CD14-positive monocyte (primary cell): Measurements from ENCODE around the gene GRIK4. TPM values are rescaled to one million over a fixed set of nuclear protein-coding genes. Genes with fewer than 3 reads are reported as not detected.
A peak's percentile ranks its signal among the peaks of the same experiment; 100 is the strongest.

Source experiments
- DNase-seq, 3 donors: peaks; one replicate each; pipeline ENCODE4 v3.0.0-alpha.2; 2011 to 2022
- H2AFZ ChIP-seq: 2 replicates; pipeline ENCODE4 v1.6.0; 2012; ENCODE audit warnings: mild to moderate bottlenecking, low read depth, low read length, inconsistent platforms; ENCODE audit not compliant: insufficient read depth, poor library complexity, severe bottlenecking
- H3K27ac ChIP-seq, 2 donors: 1 replicate in 1 of 2; 2 replicates in 1 of 2; pipeline ENCODE4 v1.5.1; 2012 to 2013; ENCODE audit warnings: low read length in 2 of 2, control low read depth in 1 of 2, inconsistent platforms in 1 of 2, low read depth in 1 of 2, mild to moderate bottlenecking in 1 of 2
- H3K27me3 ChIP-seq, 2 donors: one replicate each; pipeline versions ENCODE4 v1.6.0 to v1.6.1; 2011 to 2013; ENCODE audit warnings: low read length in 2 of 2; ENCODE audit not compliant: control insufficient read depth in 2 of 2, insufficient read depth in 2 of 2
- H3K36me3 ChIP-seq, 2 donors: replicated peaks in 1 of 2; 1 replicate in 1 of 2; 2 replicates in 1 of 2; pipeline versions ENCODE4 v1.5.1 to v1.6.1; 2012 to 2013; ENCODE audit warnings: low read length in 2 of 2, control low read depth in 1 of 2, inconsistent platforms in 1 of 2, mild to moderate bottlenecking in 1 of 2; ENCODE audit not compliant: insufficient read depth in 2 of 2, control insufficient read depth in 1 of 2
- H3K4me1 ChIP-seq, 2 donors: 1 replicate in 1 of 2; 2 replicates in 1 of 2; pipeline versions ENCODE4 v1.5.1 to v1.6.1; 2012 to 2013; ENCODE audit warnings: low read length in 2 of 2, control low read depth in 1 of 2, inconsistent platforms in 1 of 2, mild to moderate bottlenecking in 1 of 2, moderate library complexity in 1 of 2; ENCODE audit not compliant: insufficient read depth in 2 of 2, control insufficient read depth in 1 of 2
- H3K4me2 ChIP-seq: replicated peaks from 2 replicates; pipeline ENCODE3; 2012; ENCODE audit warnings: low read length, moderate library complexity, mild to moderate bottlenecking; ENCODE audit not compliant: poor library complexity, severe bottlenecking; ENCODE audit errors: extremely low read depth
- H3K4me3 ChIP-seq, 3 experiments: fragments of 200-600 bp in 1 of 3; sonication (generic) in 1 of 3; replicated peaks in 1 of 3; 1 replicate in 2 of 3; 2 replicates in 1 of 3; pipeline ENCODE4 v1.5.1; 2011 to 2013; ENCODE audit warnings: low read length in 3 of 3, mild to moderate bottlenecking in 3 of 3, control low read depth in 2 of 3, low read depth in 2 of 3, inconsistent platforms in 1 of 3, moderate library complexity in 1 of 3
- H3K79me2 ChIP-seq: 2 replicates; pipeline ENCODE4 v1.6.0; 2012; ENCODE audit warnings: mild to moderate bottlenecking, control low read depth, inconsistent platforms, low read length, moderate library complexity; ENCODE audit not compliant: insufficient read depth
- H3K9ac ChIP-seq: 2 replicates; pipeline ENCODE4 v1.6.0; 2017; ENCODE audit warnings: low read length, mild to moderate bottlenecking; ENCODE audit not compliant: insufficient read depth, poor library complexity, severe bottlenecking
- H3K9me3 ChIP-seq, 2 donors: replicated peaks in 1 of 2; 1 replicate in 1 of 2; 2 replicates in 1 of 2; pipeline versions ENCODE4 v1.5.1 to v1.6.1; 2012 to 2013; ENCODE audit warnings: low read length in 2 of 2, control low read depth in 1 of 2; ENCODE audit not compliant: control insufficient read depth in 1 of 2, insufficient read depth in 1 of 2
- H4K20me1 ChIP-seq: 2 replicates; pipeline ENCODE4 v1.6.0; 2012; ENCODE audit warnings: mild to moderate bottlenecking, low read length, control low read depth, moderate library complexity; ENCODE audit not compliant: insufficient read depth
- H3K27ac Mint-ChIP-seq, 7 donors: one replicate each; pipeline ENCODE4 v1.8.0; 2020; ENCODE audit warnings: mild to moderate bottlenecking in 7 of 7, mixed read lengths in 7 of 7, moderate library complexity in 6 of 7, inconsistent platforms in 2 of 7
- H3K27me3 Mint-ChIP-seq, 3 donors: one replicate each; pipeline ENCODE4 v1.8.0; 2021 to 2022; ENCODE audit warnings: low read depth in 3 of 3, mild to moderate bottlenecking in 3 of 3, mixed read lengths in 3 of 3, moderate library complexity in 3 of 3, inconsistent platforms in 1 of 3
- H3K36me3 Mint-ChIP-seq, 2 donors: one replicate each; pipeline ENCODE4 v1.8.0; 2020; ENCODE audit warnings: mixed read lengths in 2 of 2, inconsistent platforms in 1 of 2, mild to moderate bottlenecking in 1 of 2
- H3K4me1 Mint-ChIP-seq: one replicate; pipeline ENCODE4 v1.8.0; 2020; ENCODE audit warnings: mild to moderate bottlenecking, mixed read lengths
- H3K4me3 Mint-ChIP-seq, 2 donors: one replicate each; pipeline ENCODE4 v1.8.0; 2020; ENCODE audit warnings: mild to moderate bottlenecking in 2 of 2, mixed read lengths in 2 of 2, moderate library complexity in 1 of 2
- H3K9me3 Mint-ChIP-seq, 7 donors: one replicate each; pipeline ENCODE4 v1.8.0; 2020 to 2022; ENCODE audit warnings: mixed read lengths in 7 of 7, mild to moderate bottlenecking in 6 of 7, moderate library complexity in 6 of 7, inconsistent platforms in 2 of 7
- CTCF ChIP-seq: fragments of 200-600 bp; IDR thresholded peaks from one replicate; pipeline ENCODE4 v1.8.0; 2022; ENCODE audit warnings: antibody characterized with exemption, mild to moderate bottlenecking
- WGBS: methylation state at CpG from one replicate; pipeline ENCODE4 v1.1.5; 2013; ENCODE audit warnings: missing lambda C conversion rate; ENCODE audit not compliant: insufficient coverage; 5-methylcytosine and 5-hydroxymethylcytosine counted together
- intact Hi-C, 2 donors: fragments of 100-400 bp; cut with micrococcal nuclease; formaldehyde crosslinking; loops; one replicate each; pipeline versions ENCODE4 v1.15.0 to v1.15.1; 2023
- polyA plus RNA-seq, 3 donors: library from polyadenylated mRNA; depleted of rRNA in 1 of 3; unstranded in 2 of 3; stranded (reverse) in 1 of 3; fragments of 300-500 nt in 2 of 3; fragments of >200 nt in 1 of 3; fragmentation: Illumina TruSeq in 2 of 3; gene quantifications; 1 replicate in 2 of 3; 2 replicates in 1 of 3; pipeline ENCODE4 v1.2.3, GENCODE V29; 2012 to 2021

Gene GRIK4
- polyA plus RNA-seq, 3 donors, result not detected

GRCh38 chr11:120839201-120839600 lies 327.7 kb downstream of the GRIK4 start:
- H4K20me1 ChIP-seq, result no peaks in the 10 kb centered on the region
- 89% methylated on average over 1 of the region's 3 CpGs for WGBS
- Mint-ChIP-seq H3K27me3 (peaks cover 0 to 4% (median 2%) of the 10 kb centered on the region in 3 donors), H3K36me3 (no peaks in the 10 kb centered on the region), H3K9me3 (peaks cover 0 to 2% (median 0%) of the 10 kb centered on the region in 7 donors), H3K4me3 (no peak overlapping the region), H3K27ac (no peak overlapping the region), H3K4me1 (peaks cover 9% of the 10 kb centered on the region)
- H3K27me3 ChIP-seq, result peaks cover 0 to 2% of the 10 kb centered on the region in 2 donors
- DNase-seq, result no peak
- no peak overlapping the region for H2AFZ ChIP-seq
- H3K4me2 ChIP-seq, result no peak overlapping the region
- intact Hi-C loops, result no loop called here
- H3K36me3 ChIP-seq, result no peaks in the 10 kb centered on the region
- H3K4me3 ChIP-seq, result no peak overlapping the region
- no peaks in the 10 kb centered on the region for H3K79me2 ChIP-seq
- H3K9me3 ChIP-seq, result no peaks in the 10 kb centered on the region
- H3K27ac ChIP-seq, result no peak overlapping the region
- peaks cover 4 to 9% of the 10 kb centered on the region in 2 donors for H3K4me1 ChIP-seq
- no peak overlapping the region for H3K9ac ChIP-seq
- no peak for TF ChIP-seq CTCF

GRCh38 chr11:120839846-120840402 lies 328.4 kb downstream of the GRIK4 start:
- no peaks in the 10 kb centered on the region for H3K79me2 ChIP-seq
- H2AFZ ChIP-seq, result peak overlapping the region; percentile 77
- H3K4me3 ChIP-seq, result peak overlapping the region; percentile 17 to 68 (median 41)
- Mint-ChIP-seq H3K27ac (peak overlapping the region in 5 of 7 donors; percentile 12 to 77 (median 53)), H3K27me3 (peaks cover 0 to 4% (median 2%) of the 10 kb centered on the region in 3 donors), H3K4me1 (peaks cover 9% of the 10 kb centered on the region), H3K4me3 (peak overlapping the region; percentile 82 to 88), H3K36me3 (no peaks in the 10 kb centered on the region), H3K9me3 (peaks cover 0 to 2% (median 0%) of the 10 kb centered on the region in 7 donors)
- intact Hi-C loops, result no loop called here
- H3K9me3 ChIP-seq, result no peaks in the 10 kb centered on the region
- peak; percentile 34 to 65 (median 40) for DNase-seq
- H3K27me3 ChIP-seq, result peaks cover 0 to 2% of the 10 kb centered on the region in 2 donors
- no peak for TF ChIP-seq CTCF
- peak overlapping the region; percentile 71 for H3K4me2 ChIP-seq
- H3K36me3 ChIP-seq, result no peaks in the 10 kb centered on the region
- WGBS, result 0% methylated on average over 2 of the region's 6 CpGs
- peaks cover 4 to 9% of the 10 kb centered on the region in 2 donors for H3K4me1 ChIP-seq
- no peaks in the 10 kb centered on the region for H4K20me1 ChIP-seq
- peak overlapping the region; percentile 32 for H3K9ac ChIP-seq
- H3K27ac ChIP-seq, result no peak overlapping the region
